Measurements from ENCODE around the gene DUS1L.
A peak's percentile ranks its signal among the peaks of the same experiment; 100 is the strongest.

DUS1L gene

GRCh38 chr17:82022310-82022980 lies 43.2 kb downstream of the DUS1L start, which contains the start of gene CENPX:
Gene CENPX (minus strand): TSS chr17:82022878. CDS start chr17:82022861, 17 bp downstream.
- no peak for DNase-seq

DNA sequence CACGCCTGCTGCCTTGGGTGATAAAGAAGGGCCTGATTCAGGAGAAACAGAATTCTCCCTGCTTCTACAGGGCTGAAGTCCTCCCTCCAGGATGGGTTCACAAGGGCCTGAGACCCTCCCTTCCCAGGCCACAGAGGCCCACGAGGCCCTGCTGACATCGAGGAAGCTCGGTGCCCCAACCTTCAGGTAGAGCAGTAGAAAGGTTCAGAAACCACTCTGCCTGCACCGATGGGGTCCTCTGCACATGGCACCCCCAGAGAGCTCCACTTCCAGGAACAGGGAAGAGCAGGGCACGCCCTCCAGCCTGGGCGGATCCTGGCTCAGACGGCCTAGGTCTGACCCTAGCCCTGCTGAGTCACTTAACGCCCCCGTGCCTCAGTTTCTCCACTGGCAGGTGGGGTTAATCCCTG lies 43.7 kb downstream of the DUS1L start:
- DNase-seq = no peak

DNA sequence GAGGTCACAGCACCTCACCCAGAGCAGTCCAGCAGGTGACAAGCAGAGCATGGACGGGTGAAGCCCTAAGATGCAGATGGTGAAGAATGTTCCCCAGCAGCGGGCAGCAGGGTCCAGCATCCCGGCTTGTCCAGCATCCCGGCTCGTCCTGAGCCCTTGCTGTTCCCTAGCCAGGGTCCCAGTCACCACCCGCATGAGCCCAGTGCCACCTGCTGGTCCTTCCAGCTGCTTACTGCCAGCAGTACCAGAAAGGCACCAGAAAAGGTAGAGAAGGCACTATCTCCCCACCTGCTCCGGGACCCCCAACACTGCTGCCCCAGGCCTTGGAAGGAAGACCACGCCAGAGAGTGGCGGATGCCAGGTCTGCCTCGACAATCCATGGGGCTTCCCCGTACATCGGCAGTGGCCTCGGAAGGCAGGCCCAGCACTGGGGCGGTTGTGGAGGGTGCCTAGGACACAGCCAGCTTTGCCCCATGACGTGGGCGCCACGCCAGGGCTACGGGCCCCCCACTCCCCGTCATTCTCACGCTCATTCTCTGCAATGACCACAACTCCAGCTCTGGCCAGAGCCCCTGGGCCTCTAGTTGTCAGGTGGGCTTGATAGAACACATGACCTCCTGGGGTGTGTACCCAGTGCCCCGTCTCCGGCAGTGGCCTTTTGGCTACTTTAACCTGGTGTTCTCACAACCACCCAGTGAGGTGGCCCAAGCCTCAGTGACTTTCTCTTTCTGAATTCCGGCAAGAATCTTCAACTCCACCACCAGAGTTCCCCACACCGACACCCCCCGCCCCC lies 44.3 kb downstream of the DUS1L start:
- DNase-seq = peak; percentile 11 to 35

DNA sequence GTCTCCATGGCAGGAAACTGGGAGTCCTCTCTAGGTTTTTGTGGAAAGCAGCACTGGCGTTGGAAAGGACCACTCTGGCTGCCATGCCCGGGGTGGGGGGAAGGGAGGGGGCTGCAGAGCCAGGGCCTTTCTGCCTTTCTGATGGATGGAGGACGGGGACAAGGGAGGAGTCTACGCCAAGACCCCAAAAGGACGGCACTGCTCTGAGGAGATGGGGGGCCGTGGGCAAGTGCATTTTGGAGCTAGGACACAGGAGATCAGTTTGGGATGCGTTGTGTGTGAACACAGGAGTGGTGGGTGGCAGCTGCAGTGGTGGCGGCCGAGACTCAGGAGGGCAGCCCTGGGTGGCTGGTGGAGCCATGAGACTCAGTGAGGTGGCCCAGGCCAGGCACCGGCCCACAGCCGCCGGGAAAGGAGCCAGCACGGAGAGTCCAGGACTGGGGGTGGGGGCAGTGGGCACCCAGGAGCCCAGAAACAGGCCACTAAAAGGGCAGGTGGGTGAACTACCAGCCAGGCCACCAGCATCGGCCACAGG lies 45.0 kb downstream of the DUS1L start:
- no peak for DNase-seq

DNA sequence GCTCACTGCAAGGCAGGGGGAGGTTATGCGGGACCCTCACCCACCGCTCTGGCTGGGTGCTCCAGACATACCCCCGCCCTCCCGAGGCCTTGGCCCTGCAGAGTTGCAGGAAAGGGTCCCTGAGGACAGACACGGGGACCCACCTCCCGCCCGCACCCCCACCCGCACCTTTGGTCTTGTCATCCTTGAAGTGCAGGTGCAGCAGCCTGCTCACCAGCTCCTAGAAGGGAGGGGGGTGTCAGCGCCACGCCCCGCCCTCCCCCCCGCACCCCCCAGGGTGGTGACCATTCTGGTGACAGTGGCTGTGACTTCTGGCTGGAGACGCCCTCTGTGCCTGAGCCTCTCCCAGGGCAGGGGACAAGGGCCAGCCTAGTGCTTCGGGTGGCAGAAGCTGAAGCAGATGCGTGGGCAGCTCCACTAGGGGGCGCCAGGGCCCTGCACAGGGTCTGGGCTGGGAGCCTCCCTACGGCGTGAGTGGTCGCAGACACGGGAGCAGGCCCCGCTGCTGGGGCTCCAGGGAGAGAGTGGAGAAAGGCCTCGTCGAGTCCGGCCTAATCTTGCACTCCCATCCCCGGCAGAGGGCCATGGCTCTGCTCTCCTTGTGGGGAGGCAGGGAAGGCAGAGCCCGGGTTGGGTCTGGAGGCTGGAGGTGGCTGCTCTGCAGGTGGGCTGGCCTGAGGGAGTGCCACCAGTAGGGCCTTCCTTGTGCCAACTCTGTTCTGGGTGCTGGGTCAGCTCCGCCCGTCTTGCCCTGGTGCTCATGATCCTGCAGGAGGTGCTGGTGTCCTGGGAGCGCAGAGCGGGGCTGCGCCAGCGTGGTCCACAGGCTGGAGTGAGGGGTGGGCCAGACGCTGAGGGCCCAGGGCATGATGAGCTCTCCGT lies 45.7 kb downstream of the DUS1L start:
- DNase-seq = peak; percentile 10 to 16

GRCh38 chr17:82018989-82019689 lies 46.5 kb downstream of the DUS1L start:
- no peak for DNase-seq

DNA sequence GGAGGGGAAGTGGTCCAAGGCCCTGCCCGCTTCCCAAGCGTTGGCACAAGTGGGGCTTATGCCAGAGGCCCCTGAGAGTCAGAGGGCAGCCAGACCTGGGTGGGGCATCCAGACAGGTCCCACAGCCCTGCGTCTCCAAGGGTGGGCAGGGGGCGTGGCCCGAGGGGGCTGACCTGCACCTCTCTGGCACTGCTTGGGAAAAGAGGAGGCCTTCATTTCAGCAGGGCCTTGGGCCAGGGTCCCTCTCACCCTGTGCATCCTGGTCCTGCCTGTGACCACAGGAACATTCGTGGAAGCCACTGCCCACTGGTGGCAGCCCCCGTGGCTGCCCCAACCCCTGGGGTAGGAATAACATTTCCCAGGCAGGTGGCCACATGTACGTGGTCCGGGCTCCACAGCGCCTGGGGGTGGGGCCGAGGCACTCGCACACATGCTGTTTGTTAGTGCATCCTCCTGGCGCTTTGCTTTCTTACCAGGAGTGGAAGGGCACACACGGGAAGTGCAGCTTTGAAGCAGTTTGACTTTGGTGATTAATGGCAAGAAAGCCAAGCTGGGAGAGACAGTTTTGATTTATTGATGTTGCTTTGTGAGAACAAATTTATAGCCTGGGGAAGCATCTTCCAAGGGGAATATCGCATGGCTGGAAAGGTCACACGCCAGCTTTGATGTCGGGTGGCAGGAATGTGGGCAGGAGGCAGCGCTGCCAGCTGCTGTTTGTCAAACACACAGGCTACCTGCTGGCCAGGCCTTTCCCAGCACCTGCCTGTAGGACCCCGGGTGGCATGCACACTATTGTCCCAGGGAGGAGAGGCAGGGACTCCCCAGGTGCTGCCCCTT lies 47.2 kb downstream of the DUS1L start:
- no peak for DNase-seq

- DNase-seq = no peak
These were observed 47.9 kb downstream of the DUS1L start for GRCh38 chr17:82017612-82018151.

DNA sequence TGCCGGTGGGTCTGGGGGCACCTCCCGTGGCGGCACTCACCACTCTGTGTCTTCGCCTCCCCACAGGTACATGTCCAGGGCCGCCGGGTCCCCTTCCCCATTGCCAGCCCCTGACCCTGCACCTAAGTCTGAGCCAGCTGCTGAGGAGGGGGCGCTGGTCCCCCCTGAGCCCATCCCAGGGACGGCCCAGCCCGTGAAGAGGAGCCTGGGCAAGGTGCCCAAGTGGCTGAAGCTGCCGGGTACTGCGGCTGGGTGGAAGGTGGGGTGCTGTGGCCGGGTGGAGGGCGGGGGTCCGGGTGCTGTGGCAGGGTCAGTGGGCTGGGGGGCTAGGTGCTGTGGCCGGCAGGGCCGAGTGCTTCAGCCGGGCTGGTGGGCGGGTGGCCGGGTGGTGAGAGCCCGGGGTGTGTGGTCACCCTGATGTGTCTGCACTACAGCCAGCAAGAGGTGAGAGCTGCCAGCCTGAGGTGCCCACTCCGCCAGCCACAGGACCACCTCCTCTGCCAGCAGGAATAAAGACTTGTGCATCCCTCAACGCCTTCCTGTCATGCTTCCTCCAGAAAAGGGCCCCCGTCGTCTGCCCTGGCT lies 48.6 kb downstream of the DUS1L start:
- no peak for DNase-seq

GRCh38 chr17:82016061-82016874 lies 49.3 kb downstream of the DUS1L start:
- DNase-seq = no peak

DNA sequence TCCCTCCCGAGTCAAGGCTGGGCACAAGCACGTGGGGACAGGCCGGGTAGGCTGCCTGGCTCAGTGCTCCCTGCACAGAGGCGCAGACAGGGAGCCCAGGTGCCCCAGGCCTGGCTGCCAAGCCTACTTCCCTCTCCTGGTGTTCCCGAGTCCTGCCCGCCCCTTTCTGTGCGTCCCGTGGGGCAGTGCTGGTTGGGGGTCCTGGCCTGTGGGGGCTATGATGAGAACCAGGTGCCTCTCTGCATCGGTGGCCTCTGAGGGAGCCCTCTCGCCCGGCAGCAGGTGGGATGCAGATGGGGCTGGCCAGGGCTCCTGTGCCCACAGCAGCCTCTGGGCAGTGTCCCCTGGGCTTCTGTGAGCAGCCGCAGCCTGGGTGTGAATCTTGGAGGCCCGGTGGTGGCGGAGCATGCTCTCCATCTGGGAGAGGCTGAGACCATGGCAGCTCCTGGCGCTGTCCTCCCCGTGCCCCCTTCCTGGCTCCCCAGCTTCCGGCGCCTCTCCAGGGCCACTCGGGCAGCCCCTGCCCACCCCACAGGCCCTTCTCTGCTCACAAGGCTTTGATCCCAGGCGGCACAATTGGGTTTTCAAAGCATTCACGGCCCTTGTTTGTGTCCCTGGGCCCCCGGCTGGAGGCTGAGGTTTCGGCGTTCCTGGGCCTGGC lies 50.2 kb downstream of the DUS1L start:
- DNase-seq = no peak

DNA sequence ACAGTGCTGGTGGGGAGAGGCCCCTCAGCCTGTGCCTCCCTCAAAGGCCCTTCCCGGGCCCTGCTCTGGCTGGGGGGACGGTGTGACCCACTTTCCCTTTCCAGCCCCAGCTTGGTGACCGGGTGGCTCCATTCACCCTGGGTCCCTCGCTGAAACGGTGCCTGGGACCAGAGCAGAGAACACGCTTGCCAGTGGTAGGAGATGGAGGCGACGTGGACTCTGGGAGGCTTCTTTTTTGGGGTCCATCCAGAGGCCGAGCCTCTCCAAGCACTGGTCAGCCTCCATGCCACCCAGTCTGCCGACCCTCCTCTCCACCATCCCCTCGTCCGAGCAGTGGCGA lies 50.7 kb downstream of the DUS1L start:
- DNase-seq = no peak

- no peak for DNase-seq
These were observed 51.2 kb downstream of the DUS1L start for GRCh38 chr17:82014432-82014831.

DNA sequence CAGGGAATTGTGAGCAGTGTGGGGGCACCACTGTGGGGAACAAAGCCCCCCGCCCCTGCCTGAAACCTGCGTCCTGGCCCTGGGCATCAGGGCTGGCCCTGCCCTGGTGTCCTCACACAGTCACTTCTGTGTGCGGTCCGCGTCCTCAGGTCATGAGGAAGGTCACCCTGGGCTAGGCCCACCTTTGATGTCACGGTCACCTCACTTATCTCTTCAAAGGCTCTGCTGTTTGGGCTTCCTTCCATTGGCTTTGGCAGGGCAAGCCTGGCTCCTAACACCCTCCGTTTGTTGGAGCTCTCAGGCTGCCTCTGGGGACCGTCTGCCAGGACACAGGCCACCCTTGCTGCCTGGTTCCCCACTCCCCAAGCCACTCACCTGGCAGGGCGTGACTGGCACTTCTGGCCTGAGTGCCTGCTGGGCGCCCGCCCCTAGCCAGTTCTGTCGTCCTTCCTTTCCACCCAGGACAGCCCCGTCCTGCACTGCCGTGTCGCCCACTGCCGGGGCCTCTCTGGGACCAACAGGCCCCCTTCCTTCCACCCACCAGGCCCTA lies 51.8 kb downstream of the DUS1L start:
- no peak for DNase-seq

GRCh38 chr17:82013341-82013740 lies 52.3 kb downstream of the DUS1L start:
- DNase-seq = no peak

GRCh38 chr17:82012640-82013295 lies 52.8 kb downstream of the DUS1L start:
- no peak for DNase-seq

GRCh38 chr17:82012261-82012639 lies 53.4 kb downstream of the DUS1L start:
- no peak for DNase-seq

- DNase-seq = no peak
These were observed 53.9 kb downstream of the DUS1L start for GRCh38 chr17:82011617-82012187.
